Caki2 (cell line): ENCODE data around the gene SLC38A3. TPM values are rescaled to one million over a fixed set of nuclear protein-coding genes. Genes with fewer than 3 reads are reported as not detected.

ENCODE experiments used
- DNase-seq: peaks from one replicate; pipeline ENCODE4 v3.0.0-alpha.2; 2015; ENCODE audit warnings: low read depth
- in situ Hi-C: cut with HindIII; loops from 2 replicates; pipeline ENCODE4 v1.10.0; 2016; ENCODE audit warnings: low sequenced_read_pairs, low pct_unique_long_range_greater_than_20kb, mixed read lengths
- total RNA-seq: library from RNA; depleted of rRNA; stranded (reverse); fragments of >200 nt; shearing (Covaris generic); gene quantifications from 2 replicates; pipeline ENCODE4 v1.2.3, GENCODE V29; 2014; ENCODE audit warnings: low replicate concordance; rRNA removed

The SLC38A3 gene
- total RNA-seq, result not detected in 2 replicates

- in situ Hi-C loops, result no loop called here
- no peak for DNase-seq
Observed at GRCh38 chr3:50204804-50205412, at the start of gene SLC38A3. Gene SLC38A3 (plus strand): TSS chr3:50205271. CDS start chr3:50214200, 8,929 bp downstream.

- DNase-seq, result no peak
- in situ Hi-C loops, result no loop called here
Observed at GRCh38 chr3:50155491-50155878, 49.6 kb upstream of the SLC38A3 start.

GRCh38 chr3:50155891-50156290 is 49.2 kb upstream of the SLC38A3 start:
- peak; percentile 62 for DNase-seq
- in situ Hi-C loops, result no loop called here

- peak; percentile 62 for DNase-seq
- in situ Hi-C loops, result no loop called here
Observed at GRCh38 chr3:50156549-50157493, 48.2 kb upstream of the SLC38A3 start.

- in situ Hi-C loops, result no loop called here
- DNase-seq, result no peak
Observed at GRCh38 chr3:50157827-50158529, 47.1 kb upstream of the SLC38A3 start.

GRCh38 chr3:50158530-50159146 is 46.4 kb upstream of the SLC38A3 start:
- in situ Hi-C loops, result no loop called here
- no peak for DNase-seq

GRCh38 chr3:50160561-50160983 is 44.5 kb upstream of the SLC38A3 start:
- in situ Hi-C loops, result no loop called here
- no peak for DNase-seq

GRCh38 chr3:50161320-50161719 is 43.8 kb upstream of the SLC38A3 start:
- no peak for DNase-seq
- in situ Hi-C loops, result no loop called here

GRCh38 chr3:50162034-50162883 is 42.8 kb upstream of the SLC38A3 start:
- in situ Hi-C loops, result no loop called here
- no peak for DNase-seq

- peak; percentile 70 for DNase-seq
- in situ Hi-C loops, result no loop called here
Observed at GRCh38 chr3:50163572-50164455, 41.3 kb upstream of the SLC38A3 start.

GRCh38 chr3:50164481-50164880 is 40.6 kb upstream of the SLC38A3 start:
- no peak for DNase-seq
- in situ Hi-C loops, result no loop called here

GRCh38 chr3:50164984-50165909 is 39.8 kb upstream of the SLC38A3 start:
- in situ Hi-C loops, result no loop called here
- DNase-seq, result peak; percentile 73

GRCh38 chr3:50165910-50166538 is 39.0 kb upstream of the SLC38A3 start:
- in situ Hi-C loops, result no loop called here

GRCh38 chr3:50166620-50167019 is 38.5 kb upstream of the SLC38A3 start:
- in situ Hi-C loops, result no loop called here
- peak; percentile 94 for DNase-seq

More at GRCh38 chr3:50165910-50166538, 39.0 kb upstream of the SLC38A3 start:
- no peak for DNase-seq

GRCh38 chr3:50167069-50167840 is 37.8 kb upstream of the SLC38A3 start:
- in situ Hi-C loops, result no loop called here
- peak; percentile 90 for DNase-seq
